OCI-M2 (cell line): ENCODE results near the gene FKBP2.
"Not testable (repeated sequence)": the region's sequence is repeated elsewhere in the genome, so short reads cannot be mapped to it uniquely, and the experiment has no call there.

Source experiments
- DNase-seq: peaks from one replicate; lab custom pipeline; 2025; ENCODE audit not compliant: unreplicated experiment; lab: John Stamatoyannopoulos, UW

The FKBP2 gene

GRCh38 chr11:64233913-64234586 lies 6.8 kb upstream of the FKBP2 start, which contains the start of gene VEGFB:
Gene VEGFB, plus strand, starts transcription at chr11:64234584. Its CDS starts 250 bp downstream, at chr11:64234834.
- DNase-seq, result no peak

- no peak for DNase-seq
Measured at GRCh38 chr11:64234647-64235379, 6.1 kb upstream of the FKBP2 start.

- DNase-seq, result no peak
Measured at GRCh38 chr11:64235437-64236161, 5.3 kb upstream of the FKBP2 start.

GRCh38 chr11:64237484-64237951 lies 3.4 kb upstream of the FKBP2 start:
- no peak for DNase-seq

- DNase-seq, result no peak
Measured at GRCh38 chr11:64238076-64238475, 2.8 kb upstream of the FKBP2 start.

GRCh38 chr11:64238999-64239398 lies 1.9 kb upstream of the FKBP2 start:
- DNase-seq, result no peak

- no peak for DNase-seq
Measured at GRCh38 chr11:64239662-64240434, 1.0 kb upstream of the FKBP2 start.

GRCh38 chr11:64241241-64241490 lies 271 bp downstream of the FKBP2 start:
- peak; percentile 56 for DNase-seq

GRCh38 chr11:64241491-64242374 lies 838 bp downstream of the FKBP2 start:
- DNase-seq, result no peak

GRCh38 chr11:64243236-64243854 lies 2.5 kb downstream of the FKBP2 start:
- DNase-seq, result no peak

GRCh38 chr11:64244107-64244506 lies 3.2 kb downstream of the FKBP2 start:
- DNase-seq, result no peak

- no peak for DNase-seq
Measured at GRCh38 chr11:64244966-64245365, 4.1 kb downstream of the FKBP2 start.

- DNase-seq, result no peak
Measured at GRCh38 chr11:64245401-64245796, 4.5 kb downstream of the FKBP2 start.

- no peak for DNase-seq
Measured at GRCh38 chr11:64245797-64246620, 5.1 kb downstream of the FKBP2 start.

GRCh38 chr11:64246621-64246870 lies 5.7 kb downstream of the FKBP2 start:
- not testable (repeated sequence) for DNase-seq

- DNase-seq, result no peak
Measured at GRCh38 chr11:64246871-64247728, 6.2 kb downstream of the FKBP2 start, which contains the start of gene PPP1R14B. Gene PPP1R14B, minus strand, starts transcription at chr11:64246943. Its CDS starts 270 bp downstream, at chr11:64246673.

GRCh38 chr11:64247729-64248531 lies 7.0 kb downstream of the FKBP2 start:
- no peak for DNase-seq
